Astrocyte (in vitro differentiated cells and primary cell): Measurements from ENCODE around the gene RAD51B. TPM values are rescaled to one million over a fixed set of nuclear protein-coding genes. Genes with fewer than 3 reads are reported as not detected.

Experiments used
- DNase-seq: peaks from one replicate; pipeline ENCODE4 v3.0.0-alpha.2; 2010; ENCODE audit warnings: low read depth
- FAIRE-seq: peaks from 2 replicates; lab custom pipeline; 2011; peaks lifted over from hg19 to GRCh38; lab: Jason Lieb, UNC
- H2AFZ ChIP-seq: 2 replicates; pipeline ENCODE4 v1.6.0; 2012; ENCODE audit warnings: low read depth, low read length, inconsistent platforms
- H3K27ac ChIP-seq: 2 replicates; pipeline ENCODE4 v1.5.1; 2011; ENCODE audit warnings: low read depth, low read length, inconsistent platforms
- H3K27me3 ChIP-seq: 2 replicates; pipeline ENCODE4 v1.6.0; 2011; ENCODE audit warnings: low read length, inconsistent platforms; ENCODE audit not compliant: insufficient read depth
- H3K36me3 ChIP-seq: 2 replicates; pipeline ENCODE4 v1.5.1; 2011; ENCODE audit warnings: low read length, inconsistent platforms; ENCODE audit not compliant: insufficient read depth
- H3K4me1 ChIP-seq: 2 replicates; pipeline ENCODE4 v1.5.1; 2011; ENCODE audit warnings: low read length, inconsistent platforms; ENCODE audit not compliant: insufficient read depth
- H3K4me2 ChIP-seq: 2 replicates; pipeline ENCODE4 v1.6.0; 2012; ENCODE audit warnings: low read length, inconsistent platforms
- H3K4me3 ChIP-seq: 2 replicates; pipeline ENCODE4 v1.5.1; 2011; ENCODE audit warnings: low read depth, mild to moderate bottlenecking, low read length, inconsistent platforms; ENCODE audit not compliant: insufficient read depth
- H3K79me2 ChIP-seq: 2 replicates; pipeline ENCODE4 v1.6.0; 2012; ENCODE audit warnings: mild to moderate bottlenecking, low read length, inconsistent platforms; ENCODE audit not compliant: insufficient read depth
- H3K9ac ChIP-seq: 2 replicates; pipeline ENCODE4 v1.6.0; 2012; ENCODE audit warnings: mild to moderate bottlenecking, low read length, inconsistent platforms
- H3K9me3 ChIP-seq: 2 replicates; pipeline ENCODE4 v1.5.1; 2012; ENCODE audit warnings: low read depth, mild to moderate bottlenecking, low read length, inconsistent platforms; ENCODE audit not compliant: insufficient read depth
- H4K20me1 ChIP-seq: 2 replicates; pipeline ENCODE4 v1.6.0; 2012; ENCODE audit warnings: low read length, inconsistent platforms; ENCODE audit not compliant: insufficient read depth
- H3K27ac Mint-ChIP-seq: one replicate; pipeline ENCODE4 v1.8.0; 2021; ENCODE audit warnings: mild to moderate bottlenecking, mixed read lengths; ENCODE audit not compliant: unreplicated experiment
- H3K27me3 Mint-ChIP-seq: one replicate; pipeline ENCODE4 v1.8.0; 2021; ENCODE audit warnings: low read depth, mixed read lengths; ENCODE audit not compliant: unreplicated experiment
- H3K36me3 Mint-ChIP-seq: one replicate; pipeline ENCODE4 v1.8.0; 2021; ENCODE audit warnings: low read depth, mixed read lengths; ENCODE audit not compliant: unreplicated experiment
- H3K4me1 Mint-ChIP-seq: one replicate; pipeline ENCODE4 v1.8.0; 2021; ENCODE audit warnings: low read depth, mixed read lengths; ENCODE audit not compliant: unreplicated experiment
- H3K4me3 Mint-ChIP-seq: one replicate; pipeline ENCODE4 v1.8.0; 2021; ENCODE audit warnings: mild to moderate bottlenecking, moderate library complexity, mixed read lengths; ENCODE audit not compliant: unreplicated experiment
- H3K9me3 Mint-ChIP-seq: one replicate; pipeline ENCODE4 v1.8.0; 2021; ENCODE audit warnings: mild to moderate bottlenecking, mixed read lengths; ENCODE audit not compliant: unreplicated experiment
- EZH2 ChIP-seq: IDR thresholded peaks from 2 replicates; pipeline ENCODE4 v1.6.1; 2012; ENCODE audit warnings: mild to moderate bottlenecking, low read length, inconsistent platforms; ENCODE audit not compliant: insufficient read depth
- total RNA-seq: library from RNA; stranded (reverse); gene quantifications from 2 replicates; pipeline ENCODE4 v1.2.1, GENCODE V29; 2021
- TF ChIP-seq, protein P1 (sequence below): IDR thresholded peaks from 2 replicates; pipeline ENCODE4 v1.5.1; 2011; ENCODE audit warnings: low read depth, mild to moderate bottlenecking, inconsistent platforms, low read length, moderate library complexity; ENCODE audit not compliant: insufficient read depth

Gene RAD51B
- total RNA-seq, 1 donor from 2014 or later = 10.8 TPM

DNA sequence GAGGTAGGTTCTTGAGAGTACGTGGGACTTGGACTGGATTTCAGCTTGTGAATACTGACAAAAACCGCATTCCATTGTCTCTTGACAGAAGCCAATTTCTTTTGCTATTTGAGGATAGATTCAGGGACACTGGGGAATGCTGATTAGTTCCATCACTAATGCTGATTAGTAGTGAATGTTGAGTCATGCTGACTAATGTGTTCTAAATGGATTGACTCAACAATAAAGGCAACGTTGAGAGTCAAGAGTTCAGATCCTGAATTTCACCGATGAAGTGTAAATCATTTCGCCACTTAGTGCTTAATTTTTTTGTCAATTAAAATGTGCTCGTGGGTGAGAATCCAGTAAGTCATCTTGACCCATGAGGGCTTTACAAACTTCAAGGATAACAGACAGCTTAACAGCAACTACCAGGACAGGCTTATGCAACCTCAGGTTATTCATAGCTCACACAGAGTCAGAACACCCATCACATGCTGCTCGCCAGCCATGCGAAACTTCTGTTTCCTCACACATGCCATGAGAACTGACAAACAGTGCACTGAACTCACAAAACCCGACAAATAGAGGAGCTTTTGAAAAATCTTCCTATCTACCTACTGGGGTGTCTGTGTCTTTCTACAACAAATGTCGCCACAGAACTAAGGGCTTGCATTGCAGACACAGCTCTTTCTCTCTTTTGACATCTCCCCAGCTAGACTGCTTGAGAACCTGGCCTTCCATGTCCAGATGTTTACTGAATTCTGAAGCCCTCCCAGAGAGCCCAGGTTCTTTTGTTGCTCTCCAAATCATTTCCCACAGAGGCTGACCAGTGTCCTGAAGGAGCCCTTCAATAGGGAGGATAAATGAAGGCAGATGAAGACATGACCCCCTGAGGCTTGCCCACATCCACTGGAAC, 656.9 kb downstream of the RAD51B start:
- Mint-ChIP-seq H3K4me3 (no peak overlapping the region), H3K27ac (peak overlapping the region; percentile 70), H3K27me3 (no peaks in the 10 kb centered on the region), H3K4me1 (peaks cover 21% of the 10 kb centered on the region), H3K9me3 (no peaks in the 10 kb centered on the region), H3K36me3 (no peaks in the 10 kb centered on the region)
- DNase-seq (peak; percentile 96), FAIRE-seq (peak; percentile 56)
- H3K4me1 ChIP-seq = peaks cover 15% of the 10 kb centered on the region
- H3K9me3 ChIP-seq = no peaks in the 10 kb centered on the region
- H3K27ac ChIP-seq = peak overlapping the region; percentile 62
- H3K4me2 ChIP-seq = peak overlapping the region; percentile 47
- H3K79me2 ChIP-seq = no peaks in the 10 kb centered on the region
- no peaks in the 10 kb centered on the region for H3K27me3 ChIP-seq
- no peaks in the 10 kb centered on the region for H3K36me3 ChIP-seq
- H3K4me3 ChIP-seq = no peak overlapping the region
- H2AFZ ChIP-seq = peak overlapping the region; percentile 52
- no peaks in the 10 kb centered on the region for H4K20me1 ChIP-seq
- TF ChIP-seq, protein P1, sequence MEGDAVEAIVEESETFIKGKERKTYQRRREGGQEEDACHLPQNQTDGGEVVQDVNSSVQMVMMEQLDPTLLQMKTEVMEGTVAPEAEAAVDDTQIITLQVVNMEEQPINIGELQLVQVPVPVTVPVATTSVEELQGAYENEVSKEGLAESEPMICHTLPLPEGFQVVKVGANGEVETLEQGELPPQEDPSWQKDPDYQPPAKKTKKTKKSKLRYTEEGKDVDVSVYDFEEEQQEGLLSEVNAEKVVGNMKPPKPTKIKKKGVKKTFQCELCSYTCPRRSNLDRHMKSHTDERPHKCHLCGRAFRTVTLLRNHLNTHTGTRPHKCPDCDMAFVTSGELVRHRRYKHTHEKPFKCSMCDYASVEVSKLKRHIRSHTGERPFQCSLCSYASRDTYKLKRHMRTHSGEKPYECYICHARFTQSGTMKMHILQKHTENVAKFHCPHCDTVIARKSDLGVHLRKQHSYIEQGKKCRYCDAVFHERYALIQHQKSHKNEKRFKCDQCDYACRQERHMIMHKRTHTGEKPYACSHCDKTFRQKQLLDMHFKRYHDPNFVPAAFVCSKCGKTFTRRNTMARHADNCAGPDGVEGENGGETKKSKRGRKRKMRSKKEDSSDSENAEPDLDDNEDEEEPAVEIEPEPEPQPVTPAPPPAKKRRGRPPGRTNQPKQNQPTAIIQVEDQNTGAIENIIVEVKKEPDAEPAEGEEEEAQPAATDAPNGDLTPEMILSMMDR = no peak
- no peak for TF ChIP-seq EZH2
- peak overlapping the region; percentile 30 for H3K9ac ChIP-seq

DNA sequence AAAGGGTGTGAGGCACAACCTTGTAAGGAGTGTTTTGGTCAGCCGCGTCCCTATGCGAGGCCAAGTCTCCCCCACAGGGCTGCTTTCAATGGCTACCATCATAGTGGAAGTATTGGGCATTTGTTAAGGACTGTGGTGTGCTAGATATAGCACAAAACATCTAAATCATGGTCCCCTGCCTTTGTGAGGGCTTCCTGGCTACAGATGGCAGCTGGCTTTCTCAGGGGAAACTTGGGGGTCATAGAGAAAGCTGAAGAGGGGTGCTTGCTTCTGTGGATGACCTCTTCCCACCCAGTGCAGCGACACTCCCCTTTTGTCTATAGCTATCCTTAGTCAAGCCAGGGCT, 657.5 kb downstream of the RAD51B start:
- peak overlapping the region; percentile 47 for H3K4me2 ChIP-seq
- Mint-ChIP-seq H3K4me3 (no peak overlapping the region), H3K36me3 (no peaks in the 10 kb centered on the region), H3K4me1 (peaks cover 21% of the 10 kb centered on the region), H3K27ac (peak overlapping the region; percentile 70), H3K27me3 (no peaks in the 10 kb centered on the region), H3K9me3 (no peaks in the 10 kb centered on the region)
- peaks cover 15% of the 10 kb centered on the region for H3K4me1 ChIP-seq
- H4K20me1 ChIP-seq = no peaks in the 10 kb centered on the region
- no peaks in the 10 kb centered on the region for H3K9me3 ChIP-seq
- no peak for FAIRE-seq
- H3K4me3 ChIP-seq = no peak overlapping the region
- H3K27ac ChIP-seq = peak overlapping the region; percentile 62
- DNase-seq = no peak
- no peaks in the 10 kb centered on the region for H3K36me3 ChIP-seq
- no peaks in the 10 kb centered on the region for H3K27me3 ChIP-seq
- no peak overlapping the region for H2AFZ ChIP-seq
- peak overlapping the region; percentile 30 for H3K9ac ChIP-seq
- TF ChIP-seq EZH2 = no peak
- TF ChIP-seq, protein P1 = no peak
- no peaks in the 10 kb centered on the region for H3K79me2 ChIP-seq
